Liver (tissue), 9 donors: ENCODE results near the gene CSN2. TPM values are rescaled to one million over a fixed set of nuclear protein-coding genes. Genes with fewer than 3 reads are reported as not detected.
A peak's percentile ranks its signal among the peaks of the same experiment; 100 is the strongest.

Source experiments
- DNase-seq: peaks from one replicate; pipeline ENCODE4 v3.0.0-alpha.2; 2017; ENCODE audit warnings: low spot score
- H3K27ac ChIP-seq, 2 donors: one replicate each; pipeline ENCODE4 v1.7.0; 2013; ENCODE audit warnings: inconsistent platforms in 2 of 2, low read length in 2 of 2, control low read depth in 1 of 2, low read depth in 1 of 2, mild to moderate bottlenecking in 1 of 2
- H3K27me3 ChIP-seq, 4 donors: one replicate each; pipeline versions ENCODE4 v1.6.1 to v1.7.0; 2013; ENCODE audit warnings: low read length in 3 of 4, inconsistent platforms in 1 of 4, mild to moderate bottlenecking in 1 of 4, moderate library complexity in 1 of 4; ENCODE audit not compliant: control insufficient read depth in 4 of 4, insufficient read depth in 4 of 4
- H3K36me3 ChIP-seq, 4 donors: one replicate each; pipeline versions ENCODE4 v1.6.1 to v1.7.0; 2013; ENCODE audit warnings: low read length in 3 of 4, mild to moderate bottlenecking in 3 of 4, low read depth in 1 of 4, moderate library complexity in 1 of 4; ENCODE audit not compliant: control insufficient read depth in 4 of 4, insufficient read depth in 3 of 4
- H3K4me1 ChIP-seq, 4 donors: one replicate each; pipeline versions ENCODE4 v1.6.1 to v1.7.0; 2013; ENCODE audit warnings: low read length in 3 of 4, mild to moderate bottlenecking in 3 of 4, moderate library complexity in 1 of 4; ENCODE audit not compliant: control insufficient read depth in 4 of 4, insufficient read depth in 4 of 4
- H3K4me3 ChIP-seq, 3 donors: one replicate each; pipeline versions ENCODE4 v1.6.1 to v1.7.0; 2013; ENCODE audit warnings: low read length in 3 of 3, control low read depth in 1 of 3, low read depth in 1 of 3, mild to moderate bottlenecking in 1 of 3
- H3K9ac ChIP-seq, 2 donors: one replicate each; pipeline ENCODE4 v1.7.0; 2013; ENCODE audit warnings: low read length in 2 of 2, mild to moderate bottlenecking in 2 of 2, moderate library complexity in 2 of 2, control low read depth in 1 of 2, low read depth in 1 of 2
- H3K9me3 ChIP-seq, 4 donors: one replicate each; pipeline versions ENCODE4 v1.6.1 to v1.7.0; 2013; ENCODE audit warnings: low read length in 3 of 4; ENCODE audit not compliant: control insufficient read depth in 4 of 4
- EGR1 ChIP-seq, 2 donors: IDR thresholded peaks; 2 replicates each; pipeline ENCODE4 v1.6.1; 2016 to 2018; ENCODE audit warnings: antibody characterized with exemption in 2 of 2, low read depth in 2 of 2
- FOXA1 ChIP-seq: IDR thresholded peaks from 2 replicates; pipeline ENCODE4 v1.6.1; 2016; ENCODE audit warnings: antibody characterized with exemption
- FOXA2 ChIP-seq: IDR thresholded peaks from 2 replicates; pipeline ENCODE4 v1.6.1; 2016; ENCODE audit warnings: antibody characterized with exemption
- GABPA ChIP-seq, 2 donors: IDR thresholded peaks in 1 of 2; conservative IDR thresholded peaks in 1 of 2; 2 replicates each; pipeline ENCODE4 v1.6.1; 2016; ENCODE audit warnings: antibody characterized with exemption in 2 of 2, mild to moderate bottlenecking in 1 of 2, moderate library complexity in 1 of 2
- HNF4A ChIP-seq, 2 donors: conservative IDR thresholded peaks; 2 replicates each; pipeline ENCODE4 v1.6.1; 2016; ENCODE audit warnings: antibody characterized with exemption in 2 of 2, mild to moderate bottlenecking in 2 of 2
- HNF4G ChIP-seq: IDR thresholded peaks from 2 replicates; pipeline ENCODE4 v1.6.1; 2016; ENCODE audit warnings: antibody characterized with exemption
- JUND ChIP-seq, 2 donors: IDR thresholded peaks; 2 replicates each; pipeline ENCODE4 v1.6.1; 2016; ENCODE audit warnings: antibody characterized with exemption in 2 of 2
- NR2F2 ChIP-seq: IDR thresholded peaks from 2 replicates; pipeline ENCODE4 v1.6.1; 2016; ENCODE audit warnings: antibody characterized with exemption
- RAD21 ChIP-seq, 2 donors: IDR thresholded peaks; 2 replicates each; pipeline ENCODE4 v1.6.1; 2016; ENCODE audit warnings: antibody characterized with exemption in 2 of 2, mild to moderate bottlenecking in 2 of 2
- RXRA ChIP-seq, 2 donors: IDR thresholded peaks; 2 replicates each; pipeline ENCODE4 v1.6.1; 2017 to 2018; ENCODE audit warnings: antibody characterized with exemption in 2 of 2, mild to moderate bottlenecking in 1 of 2
- SP1 ChIP-seq: IDR thresholded peaks from 2 replicates; pipeline ENCODE4 v1.6.1; 2018; ENCODE audit warnings: antibody characterized with exemption, mild to moderate bottlenecking
- TAF1 ChIP-seq: conservative IDR thresholded peaks from 2 replicates; pipeline ENCODE4 v1.6.1; 2016; ENCODE audit warnings: antibody characterized with exemption, mild to moderate bottlenecking
- YY1 ChIP-seq: IDR thresholded peaks from 2 replicates; pipeline ENCODE4 v1.6.1; 2016; ENCODE audit warnings: antibody characterized with exemption, mild to moderate bottlenecking
- WGBS: extraction: QIAGEN DNeasy Blood & Tissue Kit; methylation state at CpG from one replicate; pipeline ENCODE4 v1.1.7; 2013; 5-methylcytosine and 5-hydroxymethylcytosine counted together
- polyA plus RNA-seq, 2 donors: library from polyadenylated mRNA; stranded (reverse) in 1 of 2; unstranded in 1 of 2; fragments of 200-250 nt in 1 of 2; fragments of >200 nt in 1 of 2; fragmentation: Nextera tagmentation in 1 of 2; extraction: Ambion mirVana in 1 of 2; gene quantifications; one replicate each; pipeline versions ENCODE4 v1.2.1 to v1.2.3, GENCODE V29; 2013 to 2015
- total RNA-seq, 2 donors: library from RNA; depleted of rRNA; stranded (reverse); fragments of >200 nt; gene quantifications; one replicate each; pipeline ENCODE4 v1.2.3, GENCODE V29; 2014
- TF ChIP-seq, protein P1 (sequence below): IDR thresholded peaks from 2 replicates; pipeline ENCODE4 v1.6.1; 2016; ENCODE audit warnings: antibody characterized with exemption
- TF ChIP-seq, protein P2 (sequence below): fragments of 150-350 bp; IDR thresholded peaks from 2 replicates; pipeline ENCODE4 v1.5.1; 2017; ENCODE audit warnings: improper control_type of control experiment, low read depth, low read length; ENCODE audit not compliant: missing input control
- TF ChIP-seq, protein P3 (sequence below): IDR thresholded peaks from 2 replicates; pipeline ENCODE4 v1.6.1; 2016; ENCODE audit warnings: antibody characterized with exemption
- TF ChIP-seq, protein P4 (sequence below): IDR thresholded peaks from 2 replicates; pipeline ENCODE4 v1.6.1; 2016; ENCODE audit warnings: antibody characterized with exemption
- TF ChIP-seq, protein P5 (sequence below): IDR thresholded peaks from 2 replicates; pipeline ENCODE4 v1.6.1; 2016; ENCODE audit warnings: antibody characterized with exemption, mild to moderate bottlenecking
- donor health status: healthy.
- donor health status: healthy.
- donor health status: healthy.
- donor health status: healthy.
- donor health status: healthy.

Gene CSN2
- total and polyA plus RNA-seq, 4 donors = not detected

DNA sequence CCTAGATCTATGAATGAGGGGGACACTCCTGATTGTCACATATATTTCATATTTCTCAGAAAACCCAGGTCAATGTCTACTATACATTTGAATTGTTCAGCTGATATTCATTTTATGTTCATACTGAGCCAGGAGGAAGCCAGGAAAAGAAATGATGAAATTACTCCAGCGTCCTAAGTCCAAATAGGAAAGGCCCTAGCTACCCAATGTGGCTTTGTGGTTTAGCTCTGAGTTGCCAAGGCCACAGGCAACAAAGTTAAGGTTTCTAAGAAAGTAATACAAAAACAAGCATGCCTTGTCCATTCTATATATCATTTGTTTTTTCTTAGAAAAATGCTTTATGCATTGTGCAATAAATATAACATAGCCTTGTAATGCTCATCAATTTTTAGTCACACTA lies 4.5 kb upstream of the CSN2 start:
- Histone ChIP-seq H3K4me1 (no peaks in the 10 kb centered on the region), H3K9ac (no peak overlapping the region), H3K9me3 (no peaks in the 10 kb centered on the region), H3K4me3 (no peak overlapping the region), H3K27me3 (no peaks in the 10 kb centered on the region), H3K27ac (no peak overlapping the region), H3K36me3 (no peaks in the 10 kb centered on the region)
- 25% methylated on average over 1 of the region's 1 CpG for WGBS
- DNase-seq = no peak
- TF ChIP-seq, protein P1, sequence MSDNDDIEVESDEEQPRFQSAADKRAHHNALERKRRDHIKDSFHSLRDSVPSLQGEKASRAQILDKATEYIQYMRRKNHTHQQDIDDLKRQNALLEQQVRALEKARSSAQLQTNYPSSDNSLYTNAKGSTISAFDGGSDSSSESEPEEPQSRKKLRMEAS = no peak
- TF ChIP-seq HNF4A (conservative IDR thresholded peaks at IDR 0.05) = peak; percentile 31 to 56

DNA sequence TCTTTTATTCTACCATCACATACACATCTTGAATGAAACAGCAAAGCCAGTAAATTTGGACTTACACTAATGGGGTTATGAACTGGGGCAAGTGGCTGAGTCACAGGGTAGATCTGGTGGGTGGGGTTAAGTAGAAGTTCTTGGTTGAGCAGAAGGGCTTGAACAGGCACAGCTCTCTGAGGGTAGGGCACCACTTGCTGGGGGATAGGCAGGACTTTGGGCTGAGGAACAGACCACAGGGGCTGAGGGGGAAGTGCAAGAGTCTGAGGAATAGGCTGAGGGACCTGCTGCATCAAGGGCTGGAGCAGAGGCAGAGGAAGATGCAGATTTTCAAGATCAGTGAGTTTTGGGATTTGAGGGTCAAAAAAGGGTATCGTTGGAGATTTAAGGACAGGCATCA lies 8.3 kb downstream of the CSN2 start:
- no peak overlapping the region for H3K9ac ChIP-seq
- TF ChIP-seq, protein P2, sequence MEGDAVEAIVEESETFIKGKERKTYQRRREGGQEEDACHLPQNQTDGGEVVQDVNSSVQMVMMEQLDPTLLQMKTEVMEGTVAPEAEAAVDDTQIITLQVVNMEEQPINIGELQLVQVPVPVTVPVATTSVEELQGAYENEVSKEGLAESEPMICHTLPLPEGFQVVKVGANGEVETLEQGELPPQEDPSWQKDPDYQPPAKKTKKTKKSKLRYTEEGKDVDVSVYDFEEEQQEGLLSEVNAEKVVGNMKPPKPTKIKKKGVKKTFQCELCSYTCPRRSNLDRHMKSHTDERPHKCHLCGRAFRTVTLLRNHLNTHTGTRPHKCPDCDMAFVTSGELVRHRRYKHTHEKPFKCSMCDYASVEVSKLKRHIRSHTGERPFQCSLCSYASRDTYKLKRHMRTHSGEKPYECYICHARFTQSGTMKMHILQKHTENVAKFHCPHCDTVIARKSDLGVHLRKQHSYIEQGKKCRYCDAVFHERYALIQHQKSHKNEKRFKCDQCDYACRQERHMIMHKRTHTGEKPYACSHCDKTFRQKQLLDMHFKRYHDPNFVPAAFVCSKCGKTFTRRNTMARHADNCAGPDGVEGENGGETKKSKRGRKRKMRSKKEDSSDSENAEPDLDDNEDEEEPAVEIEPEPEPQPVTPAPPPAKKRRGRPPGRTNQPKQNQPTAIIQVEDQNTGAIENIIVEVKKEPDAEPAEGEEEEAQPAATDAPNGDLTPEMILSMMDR = no peak
- TF ChIP-seq RAD21 (IDR thresholded peaks at IDR 0.05) (no peak), HNF4G (no peak), RXRA (IDR thresholded peaks at IDR 0.05) (no peak), NR2F2 (no peak), SP1 (no peak), YY1 (no peak), JUND (IDR thresholded peaks at IDR 0.05) (no peak), FOXA1 (no peak), FOXA2 (no peak), HNF4A (conservative IDR thresholded peaks at IDR 0.05) (no peak)
- H3K27ac ChIP-seq = no peak overlapping the region
- H3K36me3 ChIP-seq = no peaks in the 10 kb centered on the region
- no peak overlapping the region for H3K4me3 ChIP-seq
- no peak for DNase-seq
- no peaks in the 10 kb centered on the region for H3K27me3 ChIP-seq
- H3K4me1 ChIP-seq = no peaks in the 10 kb centered on the region
- H3K9me3 ChIP-seq = no peaks in the 10 kb centered on the region
- WGBS = 93% methylated on average over 1 of the region's 1 CpG

DNA sequence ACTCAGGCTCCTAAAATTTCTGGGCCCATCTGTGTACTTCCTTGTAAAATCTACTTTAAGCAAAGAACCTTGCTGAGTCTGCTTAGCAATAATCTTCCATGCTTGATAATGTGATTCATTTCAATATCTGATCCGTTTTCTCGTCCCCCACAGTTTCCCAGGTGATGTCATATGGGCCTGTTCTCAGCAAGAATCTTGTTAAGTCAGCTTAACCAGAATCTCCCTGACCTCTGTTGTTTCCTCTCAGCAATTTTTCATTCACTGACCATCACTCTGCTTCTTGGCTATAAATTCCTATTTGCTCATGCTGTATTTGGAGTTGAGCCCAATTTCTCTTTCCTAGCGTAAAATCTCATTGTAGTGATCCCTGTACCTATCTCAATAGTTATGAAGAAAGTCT lies 13.9 kb downstream of the CSN2 start:
- DNase-seq = no peak
- TF ChIP-seq HNF4G = no peak
- no peak for TF ChIP-seq FOXA2
- TF ChIP-seq YY1 = no peak
- TF ChIP-seq, protein P1 = no peak
- TF ChIP-seq SP1 = no peak
- TF ChIP-seq NR2F2 = no peak
- no peak for TF ChIP-seq JUND (IDR thresholded peaks at IDR 0.05)
- TF ChIP-seq, protein P2 = no peak
- no peak for TF ChIP-seq HNF4A (conservative IDR thresholded peaks at IDR 0.05)
- TF ChIP-seq FOXA1 = no peak
- TF ChIP-seq, protein P3, sequence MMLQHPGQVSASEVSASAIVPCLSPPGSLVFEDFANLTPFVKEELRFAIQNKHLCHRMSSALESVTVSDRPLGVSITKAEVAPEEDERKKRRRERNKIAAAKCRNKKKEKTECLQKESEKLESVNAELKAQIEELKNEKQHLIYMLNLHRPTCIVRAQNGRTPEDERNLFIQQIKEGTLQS = no peak
- TF ChIP-seq RAD21 (IDR thresholded peaks at IDR 0.05) = no peak
- TF ChIP-seq GABPA (IDR thresholded peaks at IDR 0.05 in 1 of 2, conservative IDR thresholded peaks at IDR 0.05 in 1 of 2) = no peak
- TF ChIP-seq EGR1 (IDR thresholded peaks at IDR 0.05; ENCODE audit: low read depth in 2 of 2) = no peak
- no peak for TF ChIP-seq RXRA (IDR thresholded peaks at IDR 0.05)
- TF ChIP-seq, protein P4, sequence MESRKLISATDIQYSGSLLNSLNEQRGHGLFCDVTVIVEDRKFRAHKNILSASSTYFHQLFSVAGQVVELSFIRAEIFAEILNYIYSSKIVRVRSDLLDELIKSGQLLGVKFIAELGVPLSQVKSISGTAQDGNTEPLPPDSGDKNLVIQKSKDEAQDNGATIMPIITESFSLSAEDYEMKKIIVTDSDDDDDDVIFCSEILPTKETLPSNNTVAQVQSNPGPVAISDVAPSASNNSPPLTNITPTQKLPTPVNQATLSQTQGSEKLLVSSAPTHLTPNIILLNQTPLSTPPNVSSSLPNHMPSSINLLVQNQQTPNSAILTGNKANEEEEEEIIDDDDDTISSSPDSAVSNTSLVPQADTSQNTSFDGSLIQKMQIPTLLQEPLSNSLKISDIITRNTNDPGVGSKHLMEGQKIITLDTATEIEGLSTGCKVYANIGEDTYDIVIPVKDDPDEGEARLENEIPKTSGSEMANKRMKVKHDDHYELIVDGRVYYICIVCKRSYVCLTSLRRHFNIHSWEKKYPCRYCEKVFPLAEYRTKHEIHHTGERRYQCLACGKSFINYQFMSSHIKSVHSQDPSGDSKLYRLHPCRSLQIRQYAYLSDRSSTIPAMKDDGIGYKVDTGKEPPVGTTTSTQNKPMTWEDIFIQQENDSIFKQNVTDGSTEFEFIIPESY = no peak
- no peak for TF ChIP-seq TAF1
- TF ChIP-seq, protein P5, sequence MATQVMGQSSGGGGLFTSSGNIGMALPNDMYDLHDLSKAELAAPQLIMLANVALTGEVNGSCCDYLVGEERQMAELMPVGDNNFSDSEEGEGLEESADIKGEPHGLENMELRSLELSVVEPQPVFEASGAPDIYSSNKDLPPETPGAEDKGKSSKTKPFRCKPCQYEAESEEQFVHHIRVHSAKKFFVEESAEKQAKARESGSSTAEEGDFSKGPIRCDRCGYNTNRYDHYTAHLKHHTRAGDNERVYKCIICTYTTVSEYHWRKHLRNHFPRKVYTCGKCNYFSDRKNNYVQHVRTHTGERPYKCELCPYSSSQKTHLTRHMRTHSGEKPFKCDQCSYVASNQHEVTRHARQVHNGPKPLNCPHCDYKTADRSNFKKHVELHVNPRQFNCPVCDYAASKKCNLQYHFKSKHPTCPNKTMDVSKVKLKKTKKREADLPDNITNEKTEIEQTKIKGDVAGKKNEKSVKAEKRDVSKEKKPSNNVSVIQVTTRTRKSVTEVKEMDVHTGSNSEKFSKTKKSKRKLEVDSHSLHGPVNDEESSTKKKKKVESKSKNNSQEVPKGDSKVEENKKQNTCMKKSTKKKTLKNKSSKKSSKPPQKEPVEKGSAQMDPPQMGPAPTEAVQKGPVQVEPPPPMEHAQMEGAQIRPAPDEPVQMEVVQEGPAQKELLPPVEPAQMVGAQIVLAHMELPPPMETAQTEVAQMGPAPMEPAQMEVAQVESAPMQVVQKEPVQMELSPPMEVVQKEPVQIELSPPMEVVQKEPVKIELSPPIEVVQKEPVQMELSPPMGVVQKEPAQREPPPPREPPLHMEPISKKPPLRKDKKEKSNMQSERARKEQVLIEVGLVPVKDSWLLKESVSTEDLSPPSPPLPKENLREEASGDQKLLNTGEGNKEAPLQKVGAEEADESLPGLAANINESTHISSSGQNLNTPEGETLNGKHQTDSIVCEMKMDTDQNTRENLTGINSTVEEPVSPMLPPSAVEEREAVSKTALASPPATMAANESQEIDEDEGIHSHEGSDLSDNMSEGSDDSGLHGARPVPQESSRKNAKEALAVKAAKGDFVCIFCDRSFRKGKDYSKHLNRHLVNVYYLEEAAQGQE = no peak
- Histone ChIP-seq H3K36me3 (no peaks in the 10 kb centered on the region), H3K4me1 (no peaks in the 10 kb centered on the region), H3K4me3 (no peak overlapping the region), H3K9ac (no peak overlapping the region), H3K9me3 (peaks cover 0 to 3% (median 0%) of the 10 kb centered on the region in 4 donors), H3K27me3 (peaks cover 0 to 3% (median 0%) of the 10 kb centered on the region in 4 donors), H3K27ac (no peak overlapping the region)
- WGBS = 76% methylated on average over 3 of the region's 3 CpGs
